HCT116 (cell line): ENCODE measurements around the gene SEBOX. TPM values are rescaled to one million over a fixed set of nuclear protein-coding genes. Genes with fewer than 3 reads are reported as not detected.

ENCODE experiments used
- ATAC-seq: fragments of 200-7000 bp; cut with Tn5 transposase; 2 replicates; pipeline ENCODE4 v1.9.1; 2020; ENCODE audit warnings: mild to moderate bottlenecking, moderate library complexity
- BruUV-seq: library from RNA; stranded (reverse); fragments of 400-500 nt; replicated peaks from 2 replicates; lab custom pipeline; 2021; lab: Mats Ljungman, UMichigan
- CTCF ChIA-PET: fragments of 300-600 bp; sonication (Branson Sonifier 250); formaldehyde crosslinking; loops from one replicate; lab custom pipeline; 2021; ENCODE audit warnings: antibody characterized with exemption; lab: Charles Lee
- POLR2A ChIA-PET: fragments of 300-600, 350-600 bp; sonication (Branson Sonifier 250); formaldehyde crosslinking; loops from one replicate; lab custom pipeline; 2021; ENCODE audit warnings: antibody characterized with exemption; lab: Charles Lee
- RAD21 ChIA-PET, 2 experiments: fragments of 300-600 bp; sonication (Branson Sonifier 250); formaldehyde crosslinking; loops; one replicate each; lab custom pipeline; 2023; ENCODE audit warnings: low total read pairs in 2 of 2; ENCODE audit not compliant: uncharacterized antibody in 2 of 2, unreplicated experiment in 2 of 2, low non-redundant PET in 1 of 2; lab: Charles Lee
- DNase-seq: peaks from one replicate; pipeline ENCODE4 v3.0.0-alpha.2; 2010; ENCODE audit warnings: low read depth, low spot score
- H2AFZ ChIP-seq: fragments of 200-600 bp; shearing (Covaris generic), sonication (generic); 2 replicates; pipeline ENCODE4 v1.6.1; 2017; ENCODE audit warnings: low read depth, mixed run types, mixed read lengths, antibody characterized with exemption, low read length; ENCODE audit not compliant: poor library complexity, severe bottlenecking
- H3K27ac ChIP-seq: 2 replicates; pipeline ENCODE4 v1.5.1; 2012; ENCODE audit warnings: low read depth, low read length
- H3K27me3 ChIP-seq: fragments of 200-600 bp; sonication (generic); 2 replicates; pipeline ENCODE4 v1.6.1; 2016; ENCODE audit warnings: mixed run types, low read length, mixed read lengths; ENCODE audit not compliant: insufficient read depth
- H3K36me3 ChIP-seq, 2 experiments: fragments of 200-500 bp in 1 of 2; fragments of 200-600 bp in 1 of 2; sonication (Bioruptor generic) in 1 of 2; sonication (generic) in 1 of 2; 2 replicates each; pipeline versions ENCODE4 v1.5.1 to v1.6.1; 2014 to 2016; ENCODE audit warnings: low read length in 2 of 2, inconsistent platforms in 1 of 2, mixed read lengths in 1 of 2, mixed run types in 1 of 2; ENCODE audit not compliant: insufficient read depth in 2 of 2, control insufficient read depth in 1 of 2
- H3K4me1 ChIP-seq, 2 experiments: fragments of 200-600 bp in 1 of 2; sonication (generic) in 1 of 2; 2 replicates each; pipeline versions ENCODE4 v1.5.1 to v1.6.1; 2012 to 2017; ENCODE audit warnings: low read length in 2 of 2, inconsistent platforms in 1 of 2, mild to moderate bottlenecking in 1 of 2, mixed read lengths in 1 of 2, mixed run types in 1 of 2, moderate library complexity in 1 of 2; ENCODE audit not compliant: insufficient read depth in 2 of 2, control insufficient read depth in 1 of 2
- H3K4me2 ChIP-seq: fragments of 200-600 bp; sonication (generic); 2 replicates; pipeline ENCODE4 v1.6.1; 2017; ENCODE audit warnings: mixed run types, low read length, mixed read lengths
- H3K4me3 ChIP-seq, 2 experiments: fragments of 200-600 bp in 1 of 2; sonication (generic) in 1 of 2; replicated peaks in 1 of 2; 2 replicates each; pipeline ENCODE4 v1.5.1; 2011 to 2016; ENCODE audit warnings: low read length in 2 of 2, control low read depth in 1 of 2, low read depth in 1 of 2, mild to moderate bottlenecking in 1 of 2, mixed read lengths in 1 of 2, mixed run types in 1 of 2
- H3K79me2 ChIP-seq: fragments of 200-600 bp; sonication (generic); 2 replicates; pipeline ENCODE4 v1.6.1; 2017; ENCODE audit warnings: mild to moderate bottlenecking, mixed run types, low read length, moderate library complexity, mixed read lengths; ENCODE audit not compliant: insufficient read depth
- H3K9ac ChIP-seq: fragments of 200-600 bp; sonication (generic); 2 replicates; pipeline ENCODE4 v1.6.1; 2016; ENCODE audit warnings: low read length, mixed read lengths
- H3K9me2 ChIP-seq: fragments of 200-600 bp; sonication (generic), shearing (Covaris generic); 2 replicates; pipeline ENCODE4 v1.6.1; 2017; ENCODE audit warnings: mixed run types, mild to moderate bottlenecking, moderate library complexity; ENCODE audit not compliant: insufficient read depth
- H3K9me3 ChIP-seq, 2 experiments: fragments of 200-500 bp in 1 of 2; fragments of 200-600 bp in 1 of 2; sonication (Bioruptor generic) in 1 of 2; sonication (generic) in 1 of 2; 2 replicates each; pipeline ENCODE4 v1.6.1; 2014 to 2017; ENCODE audit warnings: low read length in 2 of 2, mixed read lengths in 2 of 2, inconsistent platforms in 1 of 2, low read depth in 1 of 2, mild to moderate bottlenecking in 1 of 2, mixed run types in 1 of 2, moderate library complexity in 1 of 2; ENCODE audit not compliant: control insufficient read depth in 1 of 2, insufficient read depth in 1 of 2
- H4K20me1 ChIP-seq: fragments of 200-600 bp; sonication (generic), shearing (Covaris generic); 2 replicates; pipeline ENCODE4 v1.6.1; 2017; ENCODE audit warnings: mixed run types, mild to moderate bottlenecking, moderate library complexity; ENCODE audit not compliant: insufficient read depth
- CBX3 ChIP-seq: IDR thresholded peaks from 2 replicates; pipeline ENCODE4 v1.6.1; 2012; ENCODE audit warnings: low read depth
- EGR1 ChIP-seq: IDR thresholded peaks from 2 replicates; pipeline ENCODE4 v1.6.1; 2012; ENCODE audit warnings: low read depth
- EZH2 ChIP-seq: fragments of 200-600 bp; sonication (generic); IDR thresholded peaks from 2 replicates; pipeline ENCODE4 v1.6.1; 2017; ENCODE audit warnings: antibody characterized with exemption, mixed run types
- EZH2phosphoT487 ChIP-seq: fragments of 200-600 bp; IDR thresholded peaks from 2 replicates; pipeline ENCODE4 v1.6.1; 2018; ENCODE audit warnings: antibody characterized with exemption, borderline replicate concordance
- FOSL1 ChIP-seq: IDR thresholded peaks from 2 replicates; pipeline ENCODE4 v1.6.1; 2012; ENCODE audit warnings: low read depth
- JUND ChIP-seq: IDR thresholded peaks from 2 replicates; pipeline ENCODE4 v1.6.1; 2012
- POLR2A ChIP-seq: IDR thresholded peaks from 2 replicates; pipeline ENCODE4 v1.7.0; 2011; ENCODE audit warnings: borderline replicate concordance; ENCODE audit not compliant: insufficient read depth, insufficient read length; ENCODE audit errors: extremely low read depth
- POLR2AphosphoS5 ChIP-seq: IDR thresholded peaks from 2 replicates; pipeline ENCODE4 v1.6.1; 2011; ENCODE audit warnings: mild to moderate bottlenecking, low read depth, low read length, moderate library complexity
- SP1 ChIP-seq: IDR thresholded peaks from 2 replicates; pipeline ENCODE4 v1.6.1; 2012; ENCODE audit warnings: low read depth
- SRF ChIP-seq: IDR thresholded peaks from 2 replicates; pipeline ENCODE4 v1.6.1; 2012; ENCODE audit warnings: low read depth
- TCF7L2 ChIP-seq: IDR thresholded peaks from 2 replicates; pipeline ENCODE4 v1.7.0; 2011; ENCODE audit warnings: borderline replicate concordance, inconsistent platforms; ENCODE audit not compliant: insufficient read depth, insufficient read length; ENCODE audit errors: extremely low read depth
- YY1 ChIP-seq: IDR thresholded peaks from 2 replicates; pipeline ENCODE4 v1.6.1; 2011; ENCODE audit warnings: low read length, low read depth, moderate library complexity, mild to moderate bottlenecking; ENCODE audit not compliant: insufficient replicate concordance; ENCODE audit errors: extremely low read depth
- ZFX ChIP-seq: fragments of 450-650 bp; IDR thresholded peaks from 2 replicates; pipeline ENCODE4 v1.6.1; 2017
- intact Hi-C: fragments of 100-400 bp; cut with micrococcal nuclease; formaldehyde crosslinking; loops from 2 replicates; pipeline ENCODE4 v1.10.0; 2022
- total RNA-seq: library from RNA; stranded (reverse); gene quantifications from one replicate; pipeline ENCODE4 v1.2.1, GENCODE V29; 2021; ENCODE audit not compliant: unreplicated experiment

Gene SEBOX
- total RNA-seq, 1 experiment from 2014 or later, result not detected

- ChIA-PET POLR2A (no interaction called here), RAD21 (no interaction called here), CTCF (no interaction called here)
- Histone ChIP-seq H3K9me2 (no peaks in the 10 kb centered on the region), H2AFZ (no peak overlapping the region), H4K20me1 (no peaks in the 10 kb centered on the region), H3K4me1 (no peaks in the 10 kb centered on the region), H3K9me3 (no peaks in the 10 kb centered on the region), H3K4me3 (no peak overlapping the region), H3K27ac (no peak overlapping the region), H3K79me2 (no peaks in the 10 kb centered on the region), H3K36me3 (0 out of 4 replicates have a peak, but pooled peaks cover 0 to 3% of the 10 kb centered on the region in 2 experiments), H3K9ac (no peak overlapping the region), H3K27me3 (no peaks in the 10 kb centered on the region), H3K4me2 (no peak overlapping the region)
- ATAC-seq (no peak), DNase-seq (no peak)
- TF ChIP-seq FOSL1 (no peak), EZH2phosphoT487 (no peak), JUND (no peak), CBX3 (no peak)
- intact Hi-C loops, result no loop called here
- BruUV-seq, result no TSS peak
These were observed 29.5 kb upstream of the SEBOX start for GRCh38 chr17:28394337-28395116.

GRCh38 chr17:28392491-28392890, 27.5 kb upstream of the SEBOX start:
- H3K9ac ChIP-seq, result no peak overlapping the region
- POLR2A ChIA-PET, result no interaction called here
- no peaks in the 10 kb centered on the region for H3K9me3 ChIP-seq
- BruUV-seq, result no TSS peak
- no peaks in the 10 kb centered on the region for H4K20me1 ChIP-seq
- RAD21 ChIA-PET, result no interaction called here
- H3K4me3 ChIP-seq, result no peak overlapping the region
- no peaks in the 10 kb centered on the region for H3K27me3 ChIP-seq
- no peak overlapping the region for H3K4me2 ChIP-seq
- intact Hi-C loops, result no loop called here
- no peak overlapping the region for H3K27ac ChIP-seq
- no peak for ATAC-seq
- TF ChIP-seq SP1 (no peak), SRF (no peak), TCF7L2 (no peak), YY1 (no peak), EZH2phosphoT487 (no peak), POLR2AphosphoS5 (no peak), ZFX (no peak), EGR1 (no peak), POLR2A (no peak), EZH2 (no peak)
- H3K79me2 ChIP-seq, result no peaks in the 10 kb centered on the region
- DNase-seq, result no peak
- CTCF ChIA-PET, result no interaction called here
- no peaks in the 10 kb centered on the region for H3K36me3 ChIP-seq
- H3K4me1 ChIP-seq, result no peaks in the 10 kb centered on the region
- H2AFZ ChIP-seq, result no peak overlapping the region
- no peaks in the 10 kb centered on the region for H3K9me2 ChIP-seq
